AG04450 (cell line): ENCODE measurements around the gene RAE1. TPM values are rescaled to one million over a fixed set of nuclear protein-coding genes. Genes with fewer than 3 reads are reported as not detected.

Experiments
- CTCF ChIA-PET: fragments of 300-600, 350-600 bp; formaldehyde crosslinking; extraction: SDS; loops from one replicate; lab custom pipeline; 2022; ENCODE audit warnings: antibody characterized with exemption, inconsistent platforms; lab: Charles Lee
- POLR2A ChIA-PET: fragments of 350-600 bp; formaldehyde crosslinking; extraction: SDS; loops from one replicate; lab custom pipeline; 2021; ENCODE audit warnings: antibody characterized with exemption, inconsistent platforms; lab: Yijun Ruan, JAX
- DNase-seq: peaks from one replicate; pipeline ENCODE4 v3.0.0-alpha.2; 2011; ENCODE audit warnings: low read depth, low spot score
- H3K27ac ChIP-seq: one replicate; pipeline ENCODE4 v1.5.1; 2012; ENCODE audit warnings: low read depth, low read length, control low read depth
- H3K27me3 ChIP-seq: one replicate; pipeline ENCODE4 v1.6.0; 2012; ENCODE audit warnings: low read length; ENCODE audit not compliant: control insufficient read depth, insufficient read depth
- H3K4me3 ChIP-seq: 2 replicates; pipeline ENCODE4 v1.5.1; 2011; ENCODE audit warnings: mild to moderate bottlenecking, low read depth, low read length, control low read depth
- H3K9me3 ChIP-seq: 2 replicates; pipeline ENCODE4 v1.5.1; 2012; ENCODE audit warnings: low read length; ENCODE audit not compliant: control insufficient read depth, insufficient read depth
- polyA plus RNA-seq: library from polyadenylated mRNA; depleted of rRNA; stranded (reverse); fragments of >200 nt; gene quantifications from 2 replicates; pipeline ENCODE4 v1.2.3, GENCODE V29; 2011
- TF ChIP-seq, protein P1 (sequence below): IDR thresholded peaks from 2 replicates; pipeline ENCODE4 v1.5.1; 2011; ENCODE audit warnings: low read depth, low read length, control low read depth, inconsistent platforms

RAE1 gene
- polyA plus RNA-seq, 1 experiment = 45.8 TPM

DNA sequence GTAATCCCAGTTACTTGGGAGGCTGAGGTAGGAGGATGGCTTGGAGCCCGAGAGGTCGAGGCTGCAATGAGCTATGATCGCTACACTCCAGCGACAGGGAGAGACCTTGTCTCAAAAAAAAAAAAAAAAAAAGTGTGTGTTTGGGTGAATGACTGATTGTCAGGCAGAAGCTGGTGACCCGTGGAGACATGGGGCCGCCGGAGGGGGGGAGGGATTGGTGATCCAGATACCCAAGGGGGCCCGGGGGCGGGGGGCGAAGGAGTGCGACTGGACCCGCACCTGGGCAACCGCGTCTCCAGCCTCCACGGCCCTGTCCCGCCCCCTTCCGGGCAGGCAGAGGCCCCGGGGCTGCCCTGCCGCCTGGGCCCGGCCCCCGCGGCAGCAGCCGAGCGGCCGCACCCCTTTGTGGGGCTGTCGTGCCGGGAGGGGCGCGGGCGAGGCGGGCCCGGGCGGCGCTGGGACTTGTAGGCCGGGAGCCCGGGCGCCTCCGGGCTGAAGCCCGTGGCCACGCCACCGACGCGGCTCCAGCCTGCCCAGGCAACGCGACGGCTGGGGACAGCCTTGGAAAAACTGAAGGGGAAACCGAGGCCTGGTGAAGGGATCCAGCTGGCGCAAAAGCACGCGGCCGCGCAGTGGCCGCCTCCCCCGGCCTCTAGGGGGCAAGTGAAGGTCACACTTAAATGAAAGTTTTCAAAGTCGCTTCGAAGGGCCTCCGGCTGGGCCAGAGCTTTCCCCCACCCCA lies 38.1 kb downstream of the RAE1 start:
- peak overlapping the region; percentile 17; the same call in 1 of the 2 replicates for H3K4me3 ChIP-seq
- CTCF ChIA-PET = interaction anchor here (0.7 to 1.4 kb wide), 6 partner anchors 12 to 541 kb away, joined by 3 to 5 read pairs (median 4); no protein-coding TSS in a partner anchor

DNA sequence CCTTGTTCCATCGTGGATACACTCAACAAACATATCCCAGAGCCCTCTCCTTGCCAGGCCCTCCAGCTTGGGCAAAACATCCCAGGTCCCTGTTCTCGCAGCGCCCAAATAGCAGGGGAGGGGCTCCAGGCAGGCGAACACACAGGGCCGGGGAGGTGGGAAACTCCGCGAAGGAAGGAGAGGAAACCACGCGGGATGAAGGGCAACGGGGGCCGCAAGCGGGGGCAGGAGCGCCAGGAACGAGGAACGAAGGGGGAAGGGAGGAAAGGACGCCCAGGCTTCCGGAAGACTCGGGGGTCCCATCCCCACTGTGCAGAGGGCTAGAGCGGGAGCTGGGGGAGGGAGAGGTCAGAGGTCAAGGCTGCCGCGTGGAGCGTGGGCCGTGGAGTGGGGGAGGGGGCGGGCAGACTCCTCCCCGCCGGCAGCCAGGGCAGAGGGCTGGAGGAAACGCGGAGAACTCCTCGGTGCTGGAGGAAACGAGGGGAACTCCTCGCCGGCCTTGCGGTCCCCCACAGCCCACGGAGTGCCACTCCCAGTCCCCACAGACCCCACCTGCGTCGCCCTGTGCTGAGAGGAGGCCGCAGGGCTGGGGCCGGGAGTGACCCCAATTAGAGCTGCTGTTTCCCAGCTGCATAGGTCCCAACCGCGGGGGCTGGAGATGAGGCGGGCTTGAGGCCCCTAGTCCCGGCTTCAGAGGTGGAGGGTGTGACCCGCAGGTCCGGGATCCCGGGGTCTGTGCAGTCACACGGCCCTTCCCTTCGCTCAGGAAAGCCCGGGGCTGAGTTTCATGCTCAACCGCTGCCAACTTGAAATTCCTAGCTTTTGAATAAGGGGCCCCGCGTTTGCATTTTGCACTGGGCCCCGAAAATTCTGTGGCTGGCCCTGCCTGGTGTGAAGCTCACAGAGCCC lies 38.9 kb downstream of the RAE1 start:
- H3K9me3 ChIP-seq = peaks cover 11% of the 10 kb centered on the region; the same call in 1 of the 2 replicates
- TF ChIP-seq, protein P1, sequence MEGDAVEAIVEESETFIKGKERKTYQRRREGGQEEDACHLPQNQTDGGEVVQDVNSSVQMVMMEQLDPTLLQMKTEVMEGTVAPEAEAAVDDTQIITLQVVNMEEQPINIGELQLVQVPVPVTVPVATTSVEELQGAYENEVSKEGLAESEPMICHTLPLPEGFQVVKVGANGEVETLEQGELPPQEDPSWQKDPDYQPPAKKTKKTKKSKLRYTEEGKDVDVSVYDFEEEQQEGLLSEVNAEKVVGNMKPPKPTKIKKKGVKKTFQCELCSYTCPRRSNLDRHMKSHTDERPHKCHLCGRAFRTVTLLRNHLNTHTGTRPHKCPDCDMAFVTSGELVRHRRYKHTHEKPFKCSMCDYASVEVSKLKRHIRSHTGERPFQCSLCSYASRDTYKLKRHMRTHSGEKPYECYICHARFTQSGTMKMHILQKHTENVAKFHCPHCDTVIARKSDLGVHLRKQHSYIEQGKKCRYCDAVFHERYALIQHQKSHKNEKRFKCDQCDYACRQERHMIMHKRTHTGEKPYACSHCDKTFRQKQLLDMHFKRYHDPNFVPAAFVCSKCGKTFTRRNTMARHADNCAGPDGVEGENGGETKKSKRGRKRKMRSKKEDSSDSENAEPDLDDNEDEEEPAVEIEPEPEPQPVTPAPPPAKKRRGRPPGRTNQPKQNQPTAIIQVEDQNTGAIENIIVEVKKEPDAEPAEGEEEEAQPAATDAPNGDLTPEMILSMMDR = no peak
- H3K27ac ChIP-seq = no peak overlapping the region
- ChIA-PET CTCF (interaction anchor here (0.6 to 2.3 kb wide), 6 partner anchors 8 to 975 kb away, joined by 3 to 12 read pairs (median 4); no protein-coding TSS in a partner anchor), POLR2A (no interaction called here)
- DNase-seq = no peak
- H3K4me3 ChIP-seq = no peak overlapping the region
- H3K27me3 ChIP-seq = no peaks in the 10 kb centered on the region

More for the DNA sequence above, 38.1 kb downstream of the RAE1 start:
- POLR2A ChIA-PET = no interaction called here
- TF ChIP-seq, protein P1 = peak; percentile 42
- Histone ChIP-seq H3K9me3 (peaks cover 11% of the 10 kb centered on the region; the same call in 1 of the 2 replicates), H3K27me3 (no peaks in the 10 kb centered on the region), H3K27ac (no peak overlapping the region)
- DNase-seq = no peak

DNA sequence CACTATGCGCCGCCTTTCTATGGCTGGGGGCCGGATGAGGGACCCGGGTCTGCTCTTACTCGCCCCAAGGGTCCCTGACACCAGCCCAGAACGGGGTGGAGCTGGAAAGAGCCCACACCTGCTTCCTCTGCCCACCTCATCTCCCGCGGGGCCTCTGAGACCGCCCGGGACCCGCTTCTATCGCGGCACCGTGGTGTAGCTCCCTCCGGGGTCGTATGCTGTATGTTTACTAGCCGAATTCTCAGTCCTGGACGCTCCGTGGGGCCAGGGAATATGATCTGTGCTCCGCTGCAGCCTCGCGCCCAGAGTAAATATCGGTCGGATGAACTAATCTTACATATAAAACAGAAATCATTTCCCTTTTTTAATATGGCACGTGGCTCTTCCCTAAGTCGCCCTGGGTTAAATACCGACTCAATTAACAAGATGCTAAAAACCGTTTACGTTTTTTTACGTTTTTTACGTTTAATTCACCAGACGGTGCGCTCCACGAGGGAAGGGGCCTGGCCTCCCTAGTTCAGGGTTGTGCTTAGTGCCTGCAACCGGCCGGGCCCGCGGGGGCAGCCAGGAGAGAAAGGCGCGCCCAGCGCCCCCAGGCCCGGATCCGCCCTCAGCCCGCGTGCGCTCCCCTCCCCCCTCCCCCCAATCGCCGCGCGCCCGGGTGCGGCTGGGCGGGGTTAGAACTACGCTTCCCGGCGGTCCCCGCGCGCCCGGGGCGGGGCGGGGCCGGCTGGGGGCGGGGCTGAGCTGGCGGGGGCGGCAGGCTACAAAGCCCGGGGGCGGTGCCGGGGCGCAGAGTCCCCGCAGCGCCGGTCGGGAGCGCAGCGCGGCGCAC lies 39.8 kb downstream of the RAE1 start, which contains the start of gene RBM38:
RBM38 (plus strand) TSS at position 793 of the 835 bp plus-strand sequence. CDS start 186 bp downstream, outside the sequence.
- POLR2A ChIA-PET = no interaction called here
- H3K27ac ChIP-seq = no peak within 1 kb of the TSS
- H3K9me3 ChIP-seq = peaks cover 11% of the 10 kb centered on the region; the same call in 1 of the 2 replicates
- CTCF ChIA-PET = interaction anchor here (0.6 to 2.3 kb wide), 5 partner anchors 9 to 975 kb away, joined by 3 to 12 read pairs (median 4); no protein-coding TSS in a partner anchor
- DNase-seq = peak; percentile 11
- peak within 1 kb of the TSS; percentile 73 for H3K4me3 ChIP-seq
- H3K27me3 ChIP-seq = no peaks in the 10 kb centered on the region
- TF ChIP-seq, protein P1 = no peak

DNA sequence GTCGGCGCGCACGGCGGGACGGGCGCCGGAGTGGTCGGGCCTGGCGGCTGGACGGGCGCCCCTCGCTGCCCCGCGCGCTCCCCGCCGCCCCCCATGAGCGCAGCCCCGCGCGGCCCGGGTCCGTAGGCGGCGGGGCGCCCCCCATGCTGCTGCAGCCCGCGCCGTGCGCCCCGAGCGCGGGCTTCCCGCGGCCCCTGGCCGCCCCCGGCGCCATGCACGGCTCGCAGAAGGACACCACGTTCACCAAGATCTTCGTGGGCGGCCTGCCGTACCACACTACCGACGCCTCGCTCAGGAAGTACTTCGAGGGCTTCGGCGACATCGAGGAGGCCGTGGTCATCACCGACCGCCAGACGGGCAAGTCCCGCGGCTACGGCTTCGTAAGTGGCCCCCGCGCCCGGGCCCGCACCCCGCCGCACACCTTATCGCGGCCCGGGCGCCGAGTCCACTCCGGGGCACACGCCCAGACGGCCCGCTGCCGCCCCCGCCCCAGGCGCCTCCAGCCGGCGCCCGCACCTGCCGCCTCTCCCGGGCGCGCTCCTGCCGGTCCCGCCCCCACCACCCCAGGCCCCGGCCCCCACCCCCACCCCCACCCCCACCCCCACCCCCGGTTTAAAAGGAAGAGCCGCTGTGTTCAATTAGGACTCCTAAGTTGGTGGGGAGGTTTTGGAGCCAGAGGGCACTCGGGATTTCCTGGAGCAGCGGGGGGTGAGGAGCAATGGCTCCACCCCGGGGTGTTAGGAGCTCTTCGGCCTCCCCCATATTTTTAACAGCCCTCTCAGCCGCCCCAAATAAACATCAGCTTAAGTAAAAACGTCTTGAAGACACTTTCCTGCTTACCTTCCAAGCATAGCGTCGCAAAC lies 40.6 kb downstream of the RAE1 start:
- no peak for DNase-seq
- no peak overlapping the region for H3K27ac ChIP-seq
- TF ChIP-seq, protein P1 = no peak
- POLR2A ChIA-PET = no interaction called here
- peaks cover 11% of the 10 kb centered on the region; the same call in 1 of the 2 replicates for H3K9me3 ChIP-seq
- peak overlapping the region; percentile 73 for H3K4me3 ChIP-seq
- CTCF ChIA-PET = interaction anchor here (0.6 to 2.3 kb wide), 4 partner anchors 10 to 107 kb away, joined by 4 to 12 read pairs (median 6); no protein-coding TSS in a partner anchor
- H3K27me3 ChIP-seq = no peaks in the 10 kb centered on the region
